HepG2 (cell line): ENCODE data around the gene PIP5K1A. TPM values are rescaled to one million over a fixed set of nuclear protein-coding genes. Genes with fewer than 3 reads are reported as not detected.
A peak's percentile ranks its signal among the peaks of the same experiment; 100 is the strongest.

Source experiments
- EEA1 ChIP-seq: sonication (generic); formaldehyde crosslinking; IDR thresholded peaks from 2 replicates; pipeline ENCODE4 v1.5.1; 2020; ENCODE audit warnings: mild to moderate bottlenecking, missing genetic modification reagents, borderline replicate concordance
- HCFC1 ChIP-seq: fragments of 150-350 bp; IDR thresholded peaks from 2 replicates; pipeline ENCODE4 v1.6.1; 2014; ENCODE audit warnings: low read depth, low read length
- RBFOX2 ChIP-seq: fragments of 200-400 bp; formaldehyde crosslinking; IDR thresholded peaks from 2 replicates; pipeline ENCODE4 v1.6.1; 2017; ENCODE audit warnings: low read depth, mild to moderate bottlenecking, low read length
- SIX1 ChIP-seq: sonication (generic); formaldehyde crosslinking; IDR thresholded peaks from 2 replicates; pipeline ENCODE4 v1.4.0; 2020; ENCODE audit warnings: missing genetic modification reagents, borderline replicate concordance
- SOX6 ChIP-seq, 2 experiments: fragments of 450-650 bp in 1 of 2; sonication (generic) in 1 of 2; formaldehyde crosslinking in 1 of 2; IDR thresholded peaks; 2 replicates each; pipeline versions ENCODE4 v1.4.0 to v1.6.1; 2017 to 2020; ENCODE audit warnings: antibody characterized with exemption in 1 of 2, mild to moderate bottlenecking in 1 of 2, missing genetic modification reagents in 1 of 2
- U2AF1 ChIP-seq: fragments of 200-400 bp; formaldehyde crosslinking; optimal IDR thresholded peaks from 2 replicates; pipeline ENCODE3; 2017; ENCODE audit warnings: mild to moderate bottlenecking, low read depth, low read length
- ZBTB38 ChIP-seq: sonication (generic); formaldehyde crosslinking; IDR thresholded peaks from 2 replicates; pipeline ENCODE4 v1.5.1; 2020; ENCODE audit warnings: mild to moderate bottlenecking, missing genetic modification reagents
- ZNF232 ChIP-seq: sonication (generic); formaldehyde crosslinking; IDR thresholded peaks from 2 replicates; pipeline ENCODE4 v1.4.0; 2020; ENCODE audit warnings: missing genetic modification reagents, borderline replicate concordance
- ZNF350 ChIP-seq: sonication (generic); formaldehyde crosslinking; IDR thresholded peaks from 2 replicates; pipeline ENCODE4 v1.4.0; 2020; ENCODE audit warnings: mild to moderate bottlenecking, low read depth, missing genetic modification reagents, borderline replicate concordance
- ZNF567 ChIP-seq: sonication (generic); formaldehyde crosslinking; IDR thresholded peaks from 2 replicates; pipeline ENCODE4 v1.8.1; 2023; ENCODE audit warnings: mild to moderate bottlenecking, missing genetic modification reagents, borderline replicate concordance
- ZNF883 ChIP-seq: sonication (generic); formaldehyde crosslinking; IDR thresholded peaks from 2 replicates; pipeline ENCODE4 v1.5.1; 2020; ENCODE audit warnings: mild to moderate bottlenecking, missing genetic modification reagents; ENCODE audit errors: not compliant biosample characterization
- polyA plus RNA-seq, 8 experiments: library from polyadenylated mRNA; depleted of rRNA in 3 of 8; stranded (reverse) in 7 of 8; unstranded in 1 of 8; fragments of >200 nt; fragmentation: Illumina TruSeq in 4 of 8; extraction: Trizol in 4 of 8; gene quantifications; 2 replicates each; pipeline versions ENCODE4 v1.2.1 to v1.2.3, GENCODE V29; 2011 to 2016; ENCODE audit warnings: low read depth in 4 of 8, missing spikeins in 1 of 8, mixed read lengths in 1 of 8; ENCODE audit not compliant: insufficient read depth in 1 of 8
- total RNA-seq, 5 experiments: library from RNA; depleted of rRNA; stranded (reverse); fragments of >200 nt; fragmentation: Illumina TruSeq; extraction: Trizol; gene quantifications; 2 replicates each; pipeline ENCODE4 v1.2.3, GENCODE V29; 2016; ENCODE audit warnings: low read depth in 1 of 5
- TF ChIP-seq, protein P1 (sequence below): sonication (generic); formaldehyde crosslinking; IDR thresholded peaks from 2 replicates; pipeline ENCODE4 v1.8.0; 2022; ENCODE audit warnings: mild to moderate bottlenecking, missing genetic modification reagents, borderline replicate concordance
- TF ChIP-seq, protein P2 (sequence below): sonication (generic); formaldehyde crosslinking; IDR thresholded peaks from 2 replicates; pipeline ENCODE4 v1.4.0; 2020; ENCODE audit warnings: mild to moderate bottlenecking, missing genetic modification reagents
- TF ChIP-seq, protein P3 (sequence below): IDR thresholded peaks from 2 replicates; pipeline ENCODE4 v1.6.1; 2016; ENCODE audit warnings: low read depth, control low read depth
- TF ChIP-seq, protein P4 (sequence below): sonication (generic); formaldehyde crosslinking; IDR thresholded peaks from 2 replicates; pipeline ENCODE4 v1.4.0; 2020; ENCODE audit warnings: missing genetic modification reagents, borderline replicate concordance
- TF ChIP-seq, protein P5 (sequence below): sonication (generic); formaldehyde crosslinking; IDR thresholded peaks from 2 replicates; pipeline ENCODE4 v1.5.0; 2020; ENCODE audit warnings: mild to moderate bottlenecking, missing genetic modification reagents, moderate library complexity
- TF ChIP-seq, protein P6 (sequence below): sonication (generic); formaldehyde crosslinking; IDR thresholded peaks from 2 replicates; pipeline ENCODE4 v1.4.0; 2020; ENCODE audit warnings: missing genetic modification reagents

The PIP5K1A gene
- total and polyA plus RNA-seq, 2 of the 13 experiments (the other 11 are each of a cell fraction or from before 2014, with no cell fraction given): 45.3 to 65.1 TPM

DNA sequence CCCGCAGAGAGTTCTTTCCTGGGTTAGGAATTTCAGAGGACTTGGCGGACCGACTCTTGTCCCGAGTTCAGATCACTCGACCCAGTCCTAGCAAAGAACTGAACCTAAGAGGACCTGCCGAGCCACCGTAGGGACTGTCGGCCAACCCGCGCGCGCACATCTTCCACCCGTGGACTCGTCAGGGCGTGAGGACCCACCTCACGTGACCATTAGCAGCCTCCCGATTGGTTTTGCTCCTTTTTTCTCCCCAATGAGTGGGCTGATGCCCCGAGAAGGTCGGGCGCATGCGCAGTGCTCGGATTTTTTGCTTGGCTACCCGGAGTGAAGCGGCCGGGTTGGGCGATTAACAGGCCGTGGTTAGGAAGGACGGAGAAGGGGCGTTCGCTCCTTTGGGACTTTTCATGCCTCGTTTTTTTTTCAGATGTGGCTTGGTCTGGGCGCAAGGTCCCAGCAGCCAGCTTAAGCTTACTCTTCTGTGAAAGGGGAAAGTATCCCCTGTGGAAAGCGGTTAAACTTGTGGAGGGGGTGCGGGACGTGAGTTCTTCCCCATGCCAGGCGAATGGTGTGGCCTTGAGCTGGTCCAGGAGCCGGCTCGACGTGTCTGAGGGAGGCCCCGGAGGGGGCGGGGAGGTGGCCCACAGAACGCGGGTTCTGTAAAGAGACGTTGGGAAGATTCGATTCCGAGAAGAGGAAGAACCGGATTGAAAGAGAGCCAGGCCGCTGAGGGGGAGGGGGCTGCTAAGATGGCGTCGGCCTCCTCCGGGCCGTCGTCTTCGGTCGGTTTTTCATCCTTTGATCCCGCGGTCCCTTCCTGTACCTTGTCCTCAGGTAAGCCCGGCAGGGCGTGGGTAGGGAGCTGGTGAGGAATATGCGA, at the start of gene PIP5K1A (continued):
- TF ChIP-seq, protein P1, sequence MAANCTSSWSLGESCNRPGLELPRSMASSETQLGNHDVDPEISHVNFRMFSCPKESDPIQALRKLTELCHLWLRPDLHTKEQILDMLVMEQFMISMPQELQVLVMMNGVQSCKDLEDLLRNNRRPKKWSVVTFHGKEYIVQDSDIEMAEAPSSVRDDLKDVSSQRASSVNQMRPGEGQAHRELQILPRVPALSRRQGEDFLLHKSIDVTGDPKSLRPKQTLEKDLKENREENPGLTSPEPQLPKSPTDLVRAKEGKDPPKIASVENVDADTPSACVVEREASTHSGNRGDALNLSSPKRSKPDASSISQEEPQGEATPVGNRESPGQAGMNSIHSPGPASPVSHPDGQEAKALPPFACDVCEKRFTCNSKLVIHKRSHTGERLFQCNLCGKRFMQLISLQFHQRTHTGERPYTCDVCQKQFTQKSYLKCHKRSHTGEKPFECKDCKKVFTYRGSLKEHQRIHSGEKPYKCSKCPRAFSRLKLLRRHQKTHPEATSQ (CRISPR knock-in tag): no peak
- TF ChIP-seq ZNF232 (CRISPR knock-in tag): peak; percentile 51; the same call in 1 of the 2 replicates
- TF ChIP-seq, protein P2, sequence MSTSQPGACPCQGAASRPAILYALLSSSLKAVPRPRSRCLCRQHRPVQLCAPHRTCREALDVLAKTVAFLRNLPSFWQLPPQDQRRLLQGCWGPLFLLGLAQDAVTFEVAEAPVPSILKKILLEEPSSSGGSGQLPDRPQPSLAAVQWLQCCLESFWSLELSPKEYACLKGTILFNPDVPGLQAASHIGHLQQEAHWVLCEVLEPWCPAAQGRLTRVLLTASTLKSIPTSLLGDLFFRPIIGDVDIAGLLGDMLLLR (CRISPR knock-in tag): peak; percentile 65; the same call in 1 of the 2 replicates
- TF ChIP-seq ZNF350 (CRISPR knock-in tag): peak; percentile 37; the same call in 1 of the 2 replicates
- TF ChIP-seq ZBTB38 (CRISPR knock-in tag): no peak
- TF ChIP-seq EEA1 (CRISPR knock-in tag): no peak
- no peak; the same call in 1 of the 2 replicates for TF ChIP-seq ZNF567 (CRISPR knock-in tag)
- TF ChIP-seq, protein P3, sequence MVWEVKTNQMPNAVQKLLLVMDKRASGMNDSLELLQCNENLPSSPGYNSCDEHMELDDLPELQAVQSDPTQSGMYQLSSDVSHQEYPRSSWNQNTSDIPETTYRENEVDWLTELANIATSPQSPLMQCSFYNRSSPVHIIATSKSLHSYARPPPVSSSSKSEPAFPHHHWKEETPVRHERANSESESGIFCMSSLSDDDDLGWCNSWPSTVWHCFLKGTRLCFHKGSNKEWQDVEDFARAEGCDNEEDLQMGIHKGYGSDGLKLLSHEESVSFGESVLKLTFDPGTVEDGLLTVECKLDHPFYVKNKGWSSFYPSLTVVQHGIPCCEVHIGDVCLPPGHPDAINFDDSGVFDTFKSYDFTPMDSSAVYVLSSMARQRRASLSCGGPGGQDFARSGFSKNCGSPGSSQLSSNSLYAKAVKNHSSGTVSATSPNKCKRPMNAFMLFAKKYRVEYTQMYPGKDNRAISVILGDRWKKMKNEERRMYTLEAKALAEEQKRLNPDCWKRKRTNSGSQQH: 0 out of 2 replicates have a peak, but pooled peaks have one; percentile 21
- TF ChIP-seq HCFC1: no peak
- TF ChIP-seq, protein P4, sequence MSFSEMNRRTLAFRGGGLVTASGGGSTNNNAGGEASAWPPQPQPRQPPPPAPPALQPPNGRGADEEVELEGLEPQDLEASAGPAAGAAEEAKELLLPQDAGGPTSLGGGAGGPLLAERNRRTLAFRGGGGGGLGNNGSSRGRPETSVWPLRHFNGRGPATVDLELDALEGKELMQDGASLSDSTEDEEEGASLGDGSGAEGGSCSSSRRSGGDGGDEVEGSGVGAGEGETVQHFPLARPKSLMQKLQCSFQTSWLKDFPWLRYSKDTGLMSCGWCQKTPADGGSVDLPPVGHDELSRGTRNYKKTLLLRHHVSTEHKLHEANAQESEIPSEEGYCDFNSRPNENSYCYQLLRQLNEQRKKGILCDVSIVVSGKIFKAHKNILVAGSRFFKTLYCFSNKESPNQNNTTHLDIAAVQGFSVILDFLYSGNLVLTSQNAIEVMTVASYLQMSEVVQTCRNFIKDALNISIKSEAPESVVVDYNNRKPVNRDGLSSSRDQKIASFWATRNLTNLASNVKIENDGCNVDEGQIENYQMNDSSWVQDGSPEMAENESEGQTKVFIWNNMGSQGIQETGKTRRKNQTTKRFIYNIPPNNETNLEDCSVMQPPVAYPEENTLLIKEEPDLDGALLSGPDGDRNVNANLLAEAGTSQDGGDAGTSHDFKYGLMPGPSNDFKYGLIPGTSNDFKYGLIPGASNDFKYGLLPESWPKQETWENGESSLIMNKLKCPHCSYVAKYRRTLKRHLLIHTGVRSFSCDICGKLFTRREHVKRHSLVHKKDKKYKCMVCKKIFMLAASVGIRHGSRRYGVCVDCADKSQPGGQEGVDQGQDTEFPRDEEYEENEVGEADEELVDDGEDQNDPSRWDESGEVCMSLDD: no peak
- TF ChIP-seq, protein P5, sequence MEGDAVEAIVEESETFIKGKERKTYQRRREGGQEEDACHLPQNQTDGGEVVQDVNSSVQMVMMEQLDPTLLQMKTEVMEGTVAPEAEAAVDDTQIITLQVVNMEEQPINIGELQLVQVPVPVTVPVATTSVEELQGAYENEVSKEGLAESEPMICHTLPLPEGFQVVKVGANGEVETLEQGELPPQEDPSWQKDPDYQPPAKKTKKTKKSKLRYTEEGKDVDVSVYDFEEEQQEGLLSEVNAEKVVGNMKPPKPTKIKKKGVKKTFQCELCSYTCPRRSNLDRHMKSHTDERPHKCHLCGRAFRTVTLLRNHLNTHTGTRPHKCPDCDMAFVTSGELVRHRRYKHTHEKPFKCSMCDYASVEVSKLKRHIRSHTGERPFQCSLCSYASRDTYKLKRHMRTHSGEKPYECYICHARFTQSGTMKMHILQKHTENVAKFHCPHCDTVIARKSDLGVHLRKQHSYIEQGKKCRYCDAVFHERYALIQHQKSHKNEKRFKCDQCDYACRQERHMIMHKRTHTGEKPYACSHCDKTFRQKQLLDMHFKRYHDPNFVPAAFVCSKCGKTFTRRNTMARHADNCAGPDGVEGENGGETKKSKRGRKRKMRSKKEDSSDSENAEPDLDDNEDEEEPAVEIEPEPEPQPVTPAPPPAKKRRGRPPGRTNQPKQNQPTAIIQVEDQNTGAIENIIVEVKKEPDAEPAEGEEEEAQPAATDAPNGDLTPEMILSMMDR: no peak
- TF ChIP-seq SIX1 (CRISPR knock-in tag): no peak
- no peak for TF ChIP-seq SOX6 (IDR thresholded peaks at IDR 0.05)
- TF ChIP-seq SOX6 (CRISPR knock-in tag; IDR thresholded peaks at IDR 0.05): no peak; the same call in 1 of the 2 replicates
- TF ChIP-seq U2AF1: no peak
- peak; percentile 67 for TF ChIP-seq RBFOX2
- peak; percentile 43 for TF ChIP-seq ZNF883 (CRISPR knock-in tag)
- TF ChIP-seq, protein P6, sequence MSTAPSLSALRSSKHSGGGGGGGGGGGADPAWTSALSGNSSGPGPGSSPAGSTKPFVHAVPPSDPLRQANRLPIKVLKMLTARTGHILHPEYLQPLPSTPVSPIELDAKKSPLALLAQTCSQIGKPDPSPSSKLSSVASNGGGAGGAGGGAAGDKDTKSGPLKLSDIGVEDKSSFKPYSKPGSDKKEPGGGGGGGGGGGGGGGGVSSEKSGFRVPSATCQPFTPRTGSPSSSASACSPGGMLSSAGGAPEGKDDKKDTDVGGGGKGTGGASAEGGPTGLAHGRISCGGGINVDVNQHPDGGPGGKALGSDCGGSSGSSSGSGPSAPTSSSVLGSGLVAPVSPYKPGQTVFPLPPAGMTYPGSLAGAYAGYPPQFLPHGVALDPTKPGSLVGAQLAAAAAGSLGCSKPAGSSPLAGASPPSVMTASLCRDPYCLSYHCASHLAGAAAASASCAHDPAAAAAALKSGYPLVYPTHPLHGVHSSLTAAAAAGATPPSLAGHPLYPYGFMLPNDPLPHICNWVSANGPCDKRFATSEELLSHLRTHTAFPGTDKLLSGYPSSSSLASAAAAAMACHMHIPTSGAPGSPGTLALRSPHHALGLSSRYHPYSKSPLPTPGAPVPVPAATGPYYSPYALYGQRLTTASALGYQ (CRISPR knock-in tag): no peak
